HCT116 (cell line): Measurements from ENCODE around the gene CEP20. TPM values are rescaled to one million over a fixed set of nuclear protein-coding genes. Genes with fewer than 3 reads are reported as not detected.

Source experiments
- ATAC-seq: fragments of 200-7000 bp; cut with Tn5 transposase; 2 replicates; pipeline ENCODE4 v1.9.1; 2020; ENCODE audit warnings: mild to moderate bottlenecking, moderate library complexity
- BruUV-seq: library from RNA; stranded (reverse); fragments of 400-500 nt; replicated peaks from 2 replicates; lab custom pipeline; 2021; lab: Mats Ljungman, UMichigan
- CTCF ChIA-PET: fragments of 300-600 bp; sonication (Branson Sonifier 250); formaldehyde crosslinking; loops from one replicate; lab custom pipeline; 2021; ENCODE audit warnings: antibody characterized with exemption; lab: Charles Lee
- POLR2A ChIA-PET: fragments of 300-600, 350-600 bp; sonication (Branson Sonifier 250); formaldehyde crosslinking; loops from one replicate; lab custom pipeline; 2021; ENCODE audit warnings: antibody characterized with exemption; lab: Charles Lee
- RAD21 ChIA-PET, 2 experiments: fragments of 300-600 bp; sonication (Branson Sonifier 250); formaldehyde crosslinking; loops; one replicate each; lab custom pipeline; 2023; ENCODE audit warnings: low total read pairs in 2 of 2; ENCODE audit not compliant: uncharacterized antibody in 2 of 2, unreplicated experiment in 2 of 2, low non-redundant PET in 1 of 2; lab: Charles Lee
- DNase-seq: peaks from one replicate; pipeline ENCODE4 v3.0.0-alpha.2; 2010; ENCODE audit warnings: low read depth, low spot score
- H2AFZ ChIP-seq: fragments of 200-600 bp; shearing (Covaris generic), sonication (generic); 2 replicates; pipeline ENCODE4 v1.6.1; 2017; ENCODE audit warnings: low read depth, mixed run types, mixed read lengths, antibody characterized with exemption, low read length; ENCODE audit not compliant: poor library complexity, severe bottlenecking
- H3K27ac ChIP-seq: 2 replicates; pipeline ENCODE4 v1.5.1; 2012; ENCODE audit warnings: low read depth, low read length
- H3K27me3 ChIP-seq: fragments of 200-600 bp; sonication (generic); 2 replicates; pipeline ENCODE4 v1.6.1; 2016; ENCODE audit warnings: mixed run types, low read length, mixed read lengths; ENCODE audit not compliant: insufficient read depth
- H3K36me3 ChIP-seq, 2 experiments: fragments of 200-500 bp in 1 of 2; fragments of 200-600 bp in 1 of 2; sonication (Bioruptor generic) in 1 of 2; sonication (generic) in 1 of 2; 2 replicates each; pipeline versions ENCODE4 v1.5.1 to v1.6.1; 2014 to 2016; ENCODE audit warnings: low read length in 2 of 2, inconsistent platforms in 1 of 2, mixed read lengths in 1 of 2, mixed run types in 1 of 2; ENCODE audit not compliant: insufficient read depth in 2 of 2, control insufficient read depth in 1 of 2
- H3K4me1 ChIP-seq, 2 experiments: fragments of 200-600 bp in 1 of 2; sonication (generic) in 1 of 2; 2 replicates each; pipeline versions ENCODE4 v1.5.1 to v1.6.1; 2012 to 2017; ENCODE audit warnings: low read length in 2 of 2, inconsistent platforms in 1 of 2, mild to moderate bottlenecking in 1 of 2, mixed read lengths in 1 of 2, mixed run types in 1 of 2, moderate library complexity in 1 of 2; ENCODE audit not compliant: insufficient read depth in 2 of 2, control insufficient read depth in 1 of 2
- H3K4me2 ChIP-seq: fragments of 200-600 bp; sonication (generic); 2 replicates; pipeline ENCODE4 v1.6.1; 2017; ENCODE audit warnings: mixed run types, low read length, mixed read lengths
- H3K4me3 ChIP-seq, 2 experiments: fragments of 200-600 bp in 1 of 2; sonication (generic) in 1 of 2; replicated peaks in 1 of 2; 2 replicates each; pipeline ENCODE4 v1.5.1; 2011 to 2016; ENCODE audit warnings: low read length in 2 of 2, control low read depth in 1 of 2, low read depth in 1 of 2, mild to moderate bottlenecking in 1 of 2, mixed read lengths in 1 of 2, mixed run types in 1 of 2
- H3K79me2 ChIP-seq: fragments of 200-600 bp; sonication (generic); 2 replicates; pipeline ENCODE4 v1.6.1; 2017; ENCODE audit warnings: mild to moderate bottlenecking, mixed run types, low read length, moderate library complexity, mixed read lengths; ENCODE audit not compliant: insufficient read depth
- H3K9ac ChIP-seq: fragments of 200-600 bp; sonication (generic); 2 replicates; pipeline ENCODE4 v1.6.1; 2016; ENCODE audit warnings: low read length, mixed read lengths
- H3K9me2 ChIP-seq: fragments of 200-600 bp; sonication (generic), shearing (Covaris generic); 2 replicates; pipeline ENCODE4 v1.6.1; 2017; ENCODE audit warnings: mixed run types, mild to moderate bottlenecking, moderate library complexity; ENCODE audit not compliant: insufficient read depth
- H3K9me3 ChIP-seq, 2 experiments: fragments of 200-500 bp in 1 of 2; fragments of 200-600 bp in 1 of 2; sonication (Bioruptor generic) in 1 of 2; sonication (generic) in 1 of 2; 2 replicates each; pipeline ENCODE4 v1.6.1; 2014 to 2017; ENCODE audit warnings: low read length in 2 of 2, mixed read lengths in 2 of 2, inconsistent platforms in 1 of 2, low read depth in 1 of 2, mild to moderate bottlenecking in 1 of 2, mixed run types in 1 of 2, moderate library complexity in 1 of 2; ENCODE audit not compliant: control insufficient read depth in 1 of 2, insufficient read depth in 1 of 2
- H4K20me1 ChIP-seq: fragments of 200-600 bp; sonication (generic), shearing (Covaris generic); 2 replicates; pipeline ENCODE4 v1.6.1; 2017; ENCODE audit warnings: mixed run types, mild to moderate bottlenecking, moderate library complexity; ENCODE audit not compliant: insufficient read depth
- FOSL1 ChIP-seq: IDR thresholded peaks from 2 replicates; pipeline ENCODE4 v1.6.1; 2012; ENCODE audit warnings: low read depth
- SIN3A ChIP-seq: IDR thresholded peaks from 2 replicates; pipeline ENCODE4 v1.6.1; 2012; ENCODE audit warnings: low read depth
- SP1 ChIP-seq: IDR thresholded peaks from 2 replicates; pipeline ENCODE4 v1.6.1; 2012; ENCODE audit warnings: low read depth
- YY1 ChIP-seq: IDR thresholded peaks from 2 replicates; pipeline ENCODE4 v1.6.1; 2011; ENCODE audit warnings: low read length, low read depth, moderate library complexity, mild to moderate bottlenecking; ENCODE audit not compliant: insufficient replicate concordance; ENCODE audit errors: extremely low read depth
- intact Hi-C: fragments of 100-400 bp; cut with micrococcal nuclease; formaldehyde crosslinking; loops from 2 replicates; pipeline ENCODE4 v1.10.0; 2022
- total RNA-seq: library from RNA; stranded (reverse); gene quantifications from one replicate; pipeline ENCODE4 v1.2.1, GENCODE V29; 2021; ENCODE audit not compliant: unreplicated experiment
- TF ChIP-seq, protein P1 (sequence below): IDR thresholded peaks from 2 replicates; pipeline ENCODE4 v1.6.1; 2012

Gene CEP20
- total RNA-seq, 1 experiment from 2014 or later: 67.7 TPM

DNA sequence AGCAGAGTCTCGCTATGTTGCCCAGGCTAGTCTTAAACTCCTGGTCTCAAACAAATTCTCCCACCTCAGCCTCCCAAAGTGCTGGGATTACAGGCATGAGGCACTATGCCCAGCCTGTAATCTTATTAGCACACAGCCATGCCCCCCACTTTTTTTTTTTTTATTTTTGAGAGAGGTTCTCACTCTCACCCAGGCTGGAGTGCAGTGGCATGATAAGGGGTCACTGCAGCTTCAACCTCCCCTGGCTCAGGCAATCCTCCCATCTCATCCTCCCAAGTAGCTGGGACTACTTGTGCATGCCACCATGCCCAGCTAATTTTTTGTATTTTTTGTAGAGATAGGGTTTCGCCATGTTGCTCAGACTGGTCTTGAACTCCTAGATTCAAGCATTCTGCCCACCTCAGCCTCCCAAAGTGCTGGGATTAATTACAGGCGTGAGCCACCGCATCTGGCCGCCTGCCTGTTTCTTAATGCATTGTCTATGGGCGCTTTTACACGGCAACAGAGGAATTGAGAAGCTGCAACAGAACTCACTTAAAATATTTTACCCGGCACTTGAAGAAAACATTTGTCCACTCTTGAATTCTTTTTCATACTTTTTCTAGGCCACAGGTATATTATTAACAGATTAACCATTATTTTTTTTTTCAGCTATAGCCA, 8.8 kb upstream of the CEP20 start:
- Histone ChIP-seq H4K20me1 (no peaks in the 10 kb centered on the region), H3K9ac (peak overlapping the region; percentile 24), H3K9me3 (no peaks in the 10 kb centered on the region), H3K4me3 (peak overlapping the region in 1 of 2 experiments; percentile 14; a peak in 2 of 4 replicates), H3K36me3 (no peaks in the 10 kb centered on the region), H3K4me1 (peaks cover 46 to 63% of the 10 kb centered on the region in 2 experiments), H3K9me2 (no peaks in the 10 kb centered on the region), H3K79me2 (no peaks in the 10 kb centered on the region), H2AFZ (peak overlapping the region; percentile 56), H3K27ac (peak overlapping the region; percentile 87), H3K4me2 (peak overlapping the region; percentile 75), H3K27me3 (no peaks in the 10 kb centered on the region)
- BruUV-seq: no TSS peak
- ChIA-PET CTCF (no interaction called here), RAD21 (no interaction called here), POLR2A (interaction anchor here (1.4 kb wide), 1 partner anchor 9 kb away, joined by 9 read pairs; the partner anchor contains the start of gene CEP20)
- TF ChIP-seq SP1 (no peak), FOSL1 (no peak)
- TF ChIP-seq, protein P1, sequence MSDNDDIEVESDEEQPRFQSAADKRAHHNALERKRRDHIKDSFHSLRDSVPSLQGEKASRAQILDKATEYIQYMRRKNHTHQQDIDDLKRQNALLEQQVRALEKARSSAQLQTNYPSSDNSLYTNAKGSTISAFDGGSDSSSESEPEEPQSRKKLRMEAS: no peak
- ATAC-seq: no peak
- intact Hi-C loops: no loop called here
- DNase-seq: no peak

GRCh38 chr16:15894571-15895374, 6.4 kb upstream of the CEP20 start:
- ATAC-seq: no peak
- Histone ChIP-seq H3K27me3 (no peaks in the 10 kb centered on the region), H3K79me2 (no peaks in the 10 kb centered on the region), H3K9me3 (no peaks in the 10 kb centered on the region), H3K4me3 (no peak overlapping the region), H4K20me1 (no peaks in the 10 kb centered on the region), H3K9me2 (no peaks in the 10 kb centered on the region), H2AFZ (no peak overlapping the region), H3K4me1 (peaks cover 24 to 39% of the 10 kb centered on the region in 2 experiments), H3K9ac (no peak overlapping the region), H3K27ac (no peak overlapping the region), H3K36me3 (no peaks in the 10 kb centered on the region), H3K4me2 (no peak overlapping the region)
- intact Hi-C loops: no loop called here
- RAD21 ChIA-PET: no interaction called here
- POLR2A ChIA-PET: no interaction called here
- BruUV-seq: no TSS peak
- no peak for DNase-seq
- CTCF ChIA-PET: interaction anchor here (1.4 kb wide), 1 partner anchor 20 kb away, joined by 3 read pairs; no protein-coding TSS in a partner anchor
- no peak for TF ChIP-seq SP1
- no peak for TF ChIP-seq SIN3A
- TF ChIP-seq YY1: no peak
